GM18502 (cell line): Measurements from ENCODE around the gene SEPTIN11.

Experiments
- ATAC-seq: cut with Tn5 transposase; IDR thresholded peaks from one replicate; pipeline ENCODE4 v1.9.1; 2021; ENCODE audit warnings: mild to moderate bottlenecking; ENCODE audit not compliant: unreplicated experiment, poor library complexity

The SEPTIN11 gene

GRCh38 chr4:76998251-76998901, 48.8 kb downstream of the SEPTIN11 start:
- ATAC-seq: no peak
